Measurements from ENCODE around the gene VCL. TPM values are rescaled to one million over a fixed set of nuclear protein-coding genes. Genes with fewer than 3 reads are reported as not detected.

VCL gene
- total RNA-seq, 2 donors from 2014 or later, result 99.9 to 179 TPM

- Histone ChIP-seq H3K27me3 (no peaks in the 10 kb centered on the region), H3K4me1 (no peaks in the 10 kb centered on the region), H3K27ac (no peak overlapping the region), H3K9me3 (no peaks in the 10 kb centered on the region), H3K9ac (ENCODE audit: low read depth in 2 of 2, low read length in 2 of 2) (no peak overlapping the region), H3K4me3 (no peak overlapping the region), H3K36me3 (peaks cover 28% of the 10 kb centered on the region)
- intact Hi-C loops (cut with DNase I), result no loop called here
- TF ChIP-seq CTCF (IDR thresholded peaks at IDR 0.05), result no peak
- DNase-seq, result no peak
These were observed 112.2 kb downstream of the VCL start for GRCh38 chr10:74110120-74110519.

GRCh38 chr10:74111799-74112198 is 113.9 kb downstream of the VCL start:
- Histone ChIP-seq H3K36me3 (peaks cover 26% of the 10 kb centered on the region), H3K4me1 (no peaks in the 10 kb centered on the region), H3K9me3 (no peaks in the 10 kb centered on the region), H3K4me3 (no peak overlapping the region), H3K27ac (no peak overlapping the region), H3K27me3 (no peaks in the 10 kb centered on the region), H3K9ac (ENCODE audit: low read depth in 2 of 2, low read length in 2 of 2) (no peak overlapping the region)
- no peak for TF ChIP-seq CTCF (IDR thresholded peaks at IDR 0.05)
- intact Hi-C loops (cut with DNase I), result no loop called here
- DNase-seq, result no peak

- Histone ChIP-seq H3K27ac (no peak overlapping the region), H3K4me1 (no peaks in the 10 kb centered on the region)
- intact Hi-C loops (cut with DNase I), result no loop called here
These were observed 115.6 kb downstream of the VCL start for GRCh38 chr10:74113546-74113945.

GRCh38 chr10:74114041-74114448 is 116.1 kb downstream of the VCL start:
- H3K27ac ChIP-seq, result no peak overlapping the region
- no peak for DNase-seq
- H3K9me3 ChIP-seq, result no peaks in the 10 kb centered on the region
- no peak for TF ChIP-seq CTCF (IDR thresholded peaks at IDR 0.05)
- intact Hi-C loops (cut with DNase I), result no loop called here
- H3K4me1 ChIP-seq, result no peaks in the 10 kb centered on the region
- H3K27me3 ChIP-seq, result no peaks in the 10 kb centered on the region
- H3K36me3 ChIP-seq, result peaks cover 36% of the 10 kb centered on the region
- no peak overlapping the region for H3K9ac ChIP-seq (ENCODE audit: low read depth in 2 of 2, low read length in 2 of 2)
- H3K4me3 ChIP-seq, result no peak overlapping the region

More at GRCh38 chr10:74113546-74113945, 115.6 kb downstream of the VCL start:
- Histone ChIP-seq H3K4me3 (no peak overlapping the region), H3K9me3 (no peaks in the 10 kb centered on the region), H3K9ac (ENCODE audit: low read depth in 2 of 2, low read length in 2 of 2) (no peak overlapping the region), H3K36me3 (peaks cover 35% of the 10 kb centered on the region), H3K27me3 (no peaks in the 10 kb centered on the region)
- TF ChIP-seq CTCF (IDR thresholded peaks at IDR 0.05), result no peak
- DNase-seq, result no peak

- H3K27ac ChIP-seq, result no peak overlapping the region
These were observed 119.8 kb downstream of the VCL start for GRCh38 chr10:74117738-74118137.

More at GRCh38 chr10:74117738-74118137, 119.8 kb downstream of the VCL start:
- Histone ChIP-seq H3K4me3 (no peak overlapping the region), H3K9ac (ENCODE audit: low read depth in 2 of 2, low read length in 2 of 2) (no peak overlapping the region), H3K27me3 (no peaks in the 10 kb centered on the region), H3K9me3 (no peaks in the 10 kb centered on the region), H3K36me3 (peaks cover 24% of the 10 kb centered on the region), H3K4me1 (no peaks in the 10 kb centered on the region)
- TF ChIP-seq CTCF (IDR thresholded peaks at IDR 0.05), result no peak
- no peak for DNase-seq
- intact Hi-C loops (cut with DNase I), result no loop called here

All from colonic mucosa (tissue), 4 donors.